ENCODE measurements around the gene PNPO.

Gene PNPO

GRCh38 chr17:47942568-47942967 lies 1.2 kb downstream of the PNPO start:
- CTCF ChIA-PET: interaction anchor here (0.6 to 18.9 kb wide), 8 partner anchors 6 to 207 kb away, joined by 3 to 775 read pairs (median 9); partner anchors contain the start of genes CDK5RAP3 and PRR15L
- DNase-seq (ENCODE audit: low read depth, low spot score): no peak
- POLR2A ChIA-PET: interaction anchor here (1.8 kb wide), 1 partner anchor 47 kb away, joined by 5 read pairs; the partner anchor contains the start of gene SP2
- H3K4me3 ChIP-seq (ENCODE audit: low read depth, low read length): peak overlapping the region; percentile 78
- TF ChIP-seq CTCF (IDR thresholded peaks at IDR 0.05; ENCODE audit: insufficient read depth, low read length, missing control alignments): no peak

- ChIA-PET POLR2A (no interaction called here), CTCF (interaction anchor here (0.9 to 18.9 kb wide), 11 partner anchors 6 to 152 kb away, joined by 3 to 775 read pairs (median 38); partner anchors contain the start of genes CDK5RAP3, PNPO, PRR15L and SCRN2)
- TF ChIP-seq CTCF (IDR thresholded peaks at IDR 0.05; ENCODE audit: insufficient read depth, low read length, missing control alignments): no peak
- DNase-seq (ENCODE audit: low read depth, low spot score): no peak
- no peak overlapping the region for H3K4me3 ChIP-seq (ENCODE audit: low read depth, low read length)
Measured at GRCh38 chr17:47945080-47945479, 3.7 kb downstream of the PNPO start.

- TF ChIP-seq CTCF (IDR thresholded peaks at IDR 0.05; ENCODE audit: insufficient read depth, low read length, missing control alignments): no peak
- DNase-seq (ENCODE audit: low read depth, low spot score): no peak
- POLR2A ChIA-PET: no interaction called here
Measured at GRCh38 chr17:47945529-47946508, 4.4 kb downstream of the PNPO start.

GRCh38 chr17:47946516-47946915 lies 5.1 kb downstream of the PNPO start:
- no peak overlapping the region for H3K4me3 ChIP-seq (ENCODE audit: low read depth, low read length)
- ChIA-PET POLR2A (no interaction called here), CTCF (interaction anchor here (0.7 to 18.9 kb wide), 31 partner anchors 7 to 334 kb away, joined by 3 to 775 read pairs (median 5); partner anchors contain the start of genes CDK5RAP3, LRRC46, MRPL10 and PNPO)
- DNase-seq (ENCODE audit: low read depth, low spot score): no peak
- TF ChIP-seq CTCF (IDR thresholded peaks at IDR 0.05; ENCODE audit: insufficient read depth, low read length, missing control alignments): no peak

More at GRCh38 chr17:47945529-47946508, 4.4 kb downstream of the PNPO start:
- H3K4me3 ChIP-seq (ENCODE audit: low read depth, low read length): no peak overlapping the region
- CTCF ChIA-PET: interaction anchor here (0.9 to 18.9 kb wide), 21 partner anchors 6 to 158 kb away, joined by 3 to 775 read pairs (median 5); partner anchors contain the start of genes CDK5RAP3, PNPO, PRR15L and SCRN2

- CTCF ChIA-PET: interaction anchor here (0.7 to 18.9 kb wide), 31 partner anchors 8 to 333 kb away, joined by 3 to 775 read pairs (median 5); partner anchors contain the start of genes CDK5RAP3, LRRC46, MRPL10 and PNPO
- POLR2A ChIA-PET: no interaction called here
- no peak overlapping the region for H3K4me3 ChIP-seq (ENCODE audit: low read depth, low read length)
- peak; percentile 53 for TF ChIP-seq CTCF (IDR thresholded peaks at IDR 0.05; ENCODE audit: insufficient read depth, low read length, missing control alignments)
- DNase-seq (ENCODE audit: low read depth, low spot score): peak; percentile 36
Measured at GRCh38 chr17:47946929-47947397, 5.6 kb downstream of the PNPO start.

Measured in AG04449 (cell line).